Measurements from ENCODE around the gene PRPF38A.
"Not testable (repeated sequence)": the region's sequence is repeated elsewhere in the genome, so short reads cannot be mapped to it uniquely, and the experiment has no call there.

The PRPF38A gene

GRCh38 chr1:52404116-52404974 is at the start of gene PRPF38A, which contains the start of gene ORC1:
Gene PRPF38A, plus strand, starts transcription at chr1:52404602. Its CDS starts 148 bp downstream, at chr1:52404750.
Gene ORC1, minus strand, starts transcription at chr1:52404423. Its CDS starts 2,200 bp downstream, at chr1:52402223.
- peak; percentile 92 to 97 (median 96) for DNase-seq

GRCh38 chr1:52355436-52355835 is 49.0 kb upstream of the PRPF38A start:
- DNase-seq = no peak

DNA sequence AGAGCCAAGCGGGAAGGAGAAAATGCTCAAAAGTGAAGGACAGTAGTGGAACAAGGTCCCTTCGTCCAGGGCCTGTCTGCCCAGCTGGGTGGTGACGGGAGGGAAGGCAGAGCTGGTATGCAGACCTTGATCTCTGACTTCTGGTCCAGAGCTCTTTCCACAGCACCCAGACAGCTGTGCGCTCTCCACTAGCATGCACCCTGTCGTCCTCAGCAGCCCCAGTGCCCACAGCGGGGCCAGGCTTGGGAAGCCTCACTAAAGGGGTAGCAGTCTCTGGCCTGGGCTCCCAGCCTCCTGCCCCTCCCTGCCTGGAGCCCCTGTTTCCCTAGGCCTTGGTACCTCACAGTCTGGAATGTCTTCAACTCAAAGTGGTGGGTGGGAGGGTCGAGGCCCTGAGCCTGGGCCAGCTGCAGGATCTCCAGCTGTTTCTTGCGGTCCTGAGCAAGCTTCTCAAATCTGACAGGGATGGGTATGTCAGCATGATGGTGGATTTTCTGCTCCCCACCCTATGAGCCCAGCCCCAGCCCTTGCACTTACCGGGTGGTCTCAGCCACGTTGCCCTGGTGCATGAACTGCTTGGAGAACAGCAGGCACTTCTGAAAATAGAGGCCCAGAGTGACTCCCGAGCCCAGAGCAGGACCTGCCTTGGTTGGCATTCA is 48.4 kb upstream of the PRPF38A start:
- DNase-seq = no peak

DNA sequence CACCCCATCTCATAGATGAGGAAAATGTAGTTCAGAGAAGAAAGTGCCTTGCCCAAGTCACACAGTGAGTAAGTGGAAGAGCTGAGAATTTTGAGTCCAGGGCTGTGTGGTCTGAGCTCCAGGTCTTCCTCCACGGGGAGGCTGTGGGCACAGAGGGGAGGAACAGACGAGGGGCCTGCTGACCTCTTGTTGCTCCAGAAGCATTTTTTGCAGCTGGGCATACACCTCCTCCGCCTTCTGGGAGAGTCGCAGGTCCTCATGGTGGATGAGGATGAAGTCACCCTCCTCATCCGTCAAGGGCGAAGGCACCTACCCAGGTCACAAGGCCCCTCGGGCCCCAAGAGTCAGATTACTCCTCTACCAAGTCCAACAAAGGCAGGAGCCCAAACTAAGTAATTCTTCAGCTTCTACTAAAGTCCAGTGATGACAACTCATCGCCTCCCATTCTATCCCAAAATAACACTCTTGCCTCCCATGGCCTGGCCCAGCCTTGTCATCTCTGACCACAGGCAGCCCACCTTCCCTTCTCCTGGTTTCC is 47.5 kb upstream of the PRPF38A start:
- DNase-seq = no peak

DNA sequence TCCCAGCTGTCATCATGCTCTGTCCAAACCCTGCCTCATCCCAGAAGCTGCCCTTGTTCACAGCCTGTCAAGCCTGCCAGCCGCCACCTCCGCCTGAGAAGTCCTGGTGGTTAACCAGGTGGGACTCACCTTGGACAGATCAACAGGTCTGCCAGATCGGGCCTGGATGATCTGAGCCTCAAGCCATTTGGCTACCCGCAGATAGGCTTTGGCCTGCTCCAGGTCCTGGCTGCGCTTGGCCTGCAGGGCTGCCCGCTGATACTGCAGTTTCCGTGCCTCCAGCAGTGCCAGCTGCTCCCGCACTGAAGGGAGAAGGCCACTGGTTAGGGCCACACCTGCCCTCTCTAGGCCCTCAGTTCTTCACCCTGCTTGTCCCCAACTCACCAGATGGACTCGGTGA is 47.0 kb upstream of the PRPF38A start:
- DNase-seq = no peak

- no peak for DNase-seq
Measured at GRCh38 chr1:52358851-52359497, 45.4 kb upstream of the PRPF38A start.

DNA sequence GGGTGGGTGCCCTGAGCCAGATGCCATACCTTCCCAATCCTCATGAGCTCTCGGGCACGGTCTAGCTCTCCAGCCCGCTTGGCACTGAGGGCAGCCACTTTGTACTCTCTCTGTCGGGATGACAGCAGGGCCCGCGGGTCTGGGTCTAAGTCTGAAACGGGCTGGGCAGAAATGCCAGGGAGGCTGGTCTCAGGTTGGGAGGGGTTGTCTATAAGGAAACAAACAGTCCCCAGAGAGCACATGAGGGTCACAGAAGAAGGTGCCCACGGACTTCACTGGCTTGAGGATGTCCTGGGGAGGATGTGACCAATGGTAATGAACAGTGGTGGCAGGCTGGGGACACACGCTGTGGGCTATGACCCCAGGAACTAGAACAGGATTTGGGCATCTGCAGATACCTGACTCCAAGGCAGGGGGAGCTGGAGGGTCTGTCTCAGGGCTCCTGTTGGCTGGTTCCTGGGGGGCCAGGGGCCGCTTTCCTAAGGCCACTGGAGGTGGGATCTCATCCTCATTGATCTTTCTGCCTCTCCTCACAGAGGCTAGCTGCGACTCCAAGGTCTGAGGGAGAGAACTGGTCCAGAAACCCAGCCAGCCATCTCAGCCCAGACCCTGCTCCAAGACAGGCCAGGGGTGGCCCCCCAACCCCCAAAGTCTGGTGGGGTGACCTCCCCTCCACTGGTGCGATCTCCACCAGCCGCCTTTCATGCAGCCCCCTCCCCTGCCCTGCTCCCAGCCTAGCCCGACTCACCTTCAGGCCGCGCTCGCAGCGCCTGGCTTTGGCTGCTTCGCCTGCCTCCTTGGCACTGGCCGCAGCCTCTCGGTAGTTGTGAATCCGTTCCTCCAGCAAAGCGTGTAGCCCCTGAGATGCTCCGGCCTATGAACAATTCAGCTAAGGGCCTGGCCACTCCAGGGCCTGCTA is 44.5 kb upstream of the PRPF38A start:
- DNase-seq = no peak

GRCh38 chr1:52360595-52360968 is 43.8 kb upstream of the PRPF38A start:
- DNase-seq = no peak

- DNase-seq = peak in 1 of 6 experiments; percentile 5
Measured at GRCh38 chr1:52364235-52364839, 40.1 kb upstream of the PRPF38A start.

- DNase-seq = no peak
Measured at GRCh38 chr1:52365071-52365745, 39.2 kb upstream of the PRPF38A start.

DNA sequence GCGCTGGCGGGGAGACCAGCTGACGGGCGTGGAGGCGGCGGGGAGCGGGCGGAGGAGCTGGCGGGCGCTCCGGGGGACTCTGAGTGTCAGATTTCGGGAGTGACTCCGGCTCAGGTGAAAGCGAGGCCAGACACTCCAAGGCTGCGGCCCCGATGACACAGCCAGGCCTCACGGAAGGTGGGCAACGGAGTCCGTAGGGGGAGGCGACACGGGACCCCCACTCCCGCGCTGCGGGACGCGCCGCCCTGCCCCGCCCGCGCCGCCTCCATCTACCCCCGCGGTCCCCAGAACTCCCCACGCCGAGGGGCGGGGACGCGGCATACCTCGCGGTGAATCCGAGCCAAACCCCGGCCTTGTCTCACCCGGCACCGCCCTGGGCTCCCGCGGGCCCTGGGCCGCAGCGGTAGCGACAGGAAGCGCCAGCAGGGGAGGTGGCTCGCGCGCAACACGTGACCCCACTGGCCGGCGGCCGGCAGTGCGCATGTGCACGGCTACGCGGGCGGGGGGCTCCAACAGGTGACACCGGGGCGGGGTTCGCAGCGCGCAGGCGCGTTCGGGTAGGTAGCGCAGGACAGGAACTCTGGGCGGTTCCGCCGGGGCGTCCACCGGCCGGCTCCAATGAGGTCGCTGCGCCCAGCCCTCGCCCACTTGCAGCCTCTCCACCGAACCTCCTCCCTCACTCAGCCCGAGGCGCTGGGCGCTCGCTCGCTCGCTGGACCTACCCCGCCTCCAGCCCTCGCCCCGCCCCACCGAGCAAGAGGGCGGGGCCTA is 38.5 kb upstream of the PRPF38A start, which contains the start of gene CC2D1B:
TSS of gene CC2D1B (minus strand) at position 460 of the 771 bp plus-strand sequence. CDS start 1,585 bp downstream, outside the sequence.
- peak; percentile 95 to 99 (median 99) for DNase-seq

DNA sequence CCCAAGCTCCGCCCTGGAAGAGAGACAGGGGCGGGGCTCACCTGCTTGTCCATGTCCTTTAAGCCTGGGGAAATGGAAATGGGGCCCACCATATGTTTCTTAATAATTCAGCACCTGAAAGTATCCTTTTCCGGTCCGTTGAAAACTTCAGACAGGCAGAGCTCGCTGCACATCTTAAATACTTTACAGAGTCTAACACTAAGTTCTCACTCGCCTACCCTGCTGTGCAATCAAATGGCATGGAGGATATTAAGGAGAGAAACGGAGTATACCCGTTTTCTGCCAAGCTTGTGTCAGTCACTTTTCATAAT is 37.9 kb upstream of the PRPF38A start:
- no peak for DNase-seq

GRCh38 chr1:52367272-52367671 is 37.1 kb upstream of the PRPF38A start:
- no peak for DNase-seq

DNA sequence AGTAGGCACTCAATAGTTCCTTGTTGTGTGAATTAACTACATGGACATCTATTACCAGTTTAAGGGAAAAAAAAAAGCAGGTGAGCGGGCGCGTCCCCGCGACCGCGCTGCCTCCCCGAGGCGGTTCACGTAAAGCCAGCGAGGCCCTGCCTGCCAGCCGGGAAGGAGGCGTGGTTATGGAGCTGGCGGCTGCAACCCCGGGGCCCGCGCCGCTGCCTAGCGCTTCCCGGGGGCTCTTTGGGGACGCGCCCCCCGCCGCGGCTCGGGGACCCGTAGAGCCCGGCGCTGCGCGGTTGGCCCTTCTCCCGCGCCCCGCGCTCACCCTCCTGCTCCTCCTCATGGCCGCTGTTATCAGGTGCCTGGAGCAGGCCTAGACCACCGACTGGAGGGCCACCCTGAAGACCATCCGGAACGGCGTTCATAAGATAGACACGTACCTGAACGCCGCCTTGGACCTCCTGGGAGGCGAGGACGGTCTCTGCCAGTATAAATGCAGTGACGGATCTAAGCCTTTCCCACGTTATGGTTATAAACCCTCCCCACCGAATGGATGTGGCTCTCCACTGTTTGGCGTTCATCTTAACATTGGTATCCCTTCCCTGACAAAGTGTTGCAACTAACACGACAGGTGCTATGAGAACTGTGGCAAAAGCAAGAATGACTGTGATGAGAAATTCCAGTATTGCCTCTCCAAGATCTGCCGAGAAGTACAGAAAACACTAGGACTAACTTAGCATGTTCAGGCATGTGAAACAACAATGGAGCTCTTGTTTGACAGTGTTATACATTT is 35.8 kb upstream of the PRPF38A start:
- peak; percentile 37 to 65 (median 56) for DNase-seq

DNA sequence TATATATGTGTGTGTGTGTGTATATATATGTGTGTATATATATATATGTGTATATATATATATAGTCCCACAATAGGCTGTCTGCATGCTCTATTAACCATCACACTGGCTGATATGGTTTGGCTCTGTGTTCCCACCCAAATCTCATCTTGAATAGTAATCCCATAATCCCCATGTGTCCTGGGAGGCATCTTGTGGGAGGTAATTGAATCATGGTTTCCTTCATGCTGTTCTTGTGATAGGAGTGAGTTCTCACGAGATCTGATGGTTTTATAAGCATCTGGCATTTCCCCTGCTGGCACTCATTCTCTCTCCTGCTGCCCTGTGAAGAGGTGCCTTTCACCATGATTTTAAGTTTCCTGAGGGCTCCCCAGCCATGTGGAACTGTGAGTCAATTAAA is 34.6 kb upstream of the PRPF38A start:
- not testable (repeated sequence) for DNase-seq

- DNase-seq = no peak
Measured at GRCh38 chr1:52385376-52385775, 19.0 kb upstream of the PRPF38A start.

DNA sequence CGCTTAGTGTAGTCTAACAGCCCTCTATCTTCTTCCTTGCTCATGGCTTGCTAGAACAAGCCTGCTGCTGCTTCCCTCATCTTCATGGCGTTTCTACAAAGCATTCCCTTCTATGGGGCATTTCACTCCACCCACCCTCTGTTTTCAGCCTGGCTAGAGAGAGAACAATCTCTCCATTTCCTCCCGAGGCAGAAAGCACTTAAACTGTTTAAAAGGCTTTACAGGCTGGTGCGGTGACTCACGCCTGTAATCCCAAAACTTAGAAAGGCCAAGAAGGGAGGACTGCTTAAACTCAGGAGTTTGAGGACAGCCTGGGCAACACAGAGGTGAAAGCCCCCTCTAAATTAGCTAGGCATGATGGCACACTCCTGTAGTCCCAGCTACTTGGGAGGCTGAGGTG is 17.9 kb upstream of the PRPF38A start:
- DNase-seq = no peak

GRCh38 chr1:52393174-52393573 is 11.2 kb upstream of the PRPF38A start:
- no peak for DNase-seq

DNA sequence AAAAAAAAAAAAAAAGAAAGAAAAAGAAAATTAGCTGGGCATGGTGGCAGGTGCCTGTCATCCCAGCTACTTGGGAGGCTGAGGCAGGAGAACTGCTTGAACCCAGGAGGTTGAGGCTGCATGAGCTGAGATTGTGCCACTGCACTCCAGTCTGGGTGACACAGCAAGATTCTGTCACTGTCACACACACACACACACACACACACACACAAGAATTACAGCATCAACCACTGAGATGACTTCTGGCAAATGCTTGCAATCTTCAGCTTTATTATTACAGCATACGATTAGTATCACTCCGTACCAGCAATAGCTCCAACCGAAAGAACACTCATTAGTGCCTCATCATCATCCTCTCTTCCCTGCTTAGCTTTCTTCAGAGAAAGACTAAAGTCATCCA is 4.8 kb upstream of the PRPF38A start:
- no peak for DNase-seq

DNA sequence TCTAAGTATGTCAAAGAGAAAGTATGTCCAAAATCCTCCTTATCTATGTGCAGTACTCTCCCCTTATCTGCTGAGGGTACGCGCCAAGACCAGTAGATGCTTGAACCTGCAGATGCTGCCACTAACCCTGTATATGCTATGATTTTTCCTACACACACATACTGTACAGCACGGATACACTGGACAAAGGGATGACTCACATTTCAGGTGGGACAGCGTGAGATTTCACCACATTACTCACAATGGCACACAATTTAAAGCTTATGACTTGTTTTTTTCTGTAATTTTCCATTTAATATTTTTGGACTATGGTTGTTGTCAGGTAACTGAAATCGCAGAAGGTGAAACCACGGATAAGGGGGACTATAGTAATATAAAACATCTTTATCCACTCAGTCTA is 4.3 kb upstream of the PRPF38A start:
- no peak for DNase-seq

Data from stimulated activated naive CD4-positive, alpha-beta T cell (primary cell).